Measurements from ENCODE around the gene SLC23A3.

Gene SLC23A3

GRCh38 chr2:219214786-219215185, 45.0 kb upstream of the SLC23A3 start:
- H3K4me1 ChIP-seq (ENCODE audit: insufficient read depth, low read length, severe bottlenecking) = peaks cover 21% of the 10 kb centered on the region
- no peak overlapping the region for H3K4me2 ChIP-seq (ENCODE audit: low read length)
- H3K27me3 ChIP-seq (ENCODE audit: insufficient read depth, low read length) = no peaks in the 10 kb centered on the region
- H3K9me2 ChIP-seq (ENCODE audit: low read depth, low read length) = no peaks in the 10 kb centered on the region
- no peak overlapping the region for H3K27ac ChIP-seq (ENCODE audit: low read depth, low read length, poor library complexity, severe bottlenecking)
- H2AFZ ChIP-seq (ENCODE audit: low read length) = no peak overlapping the region
- no peaks in the 10 kb centered on the region for H3F3A ChIP-seq (ENCODE audit: insufficient read depth, low read length)
- H3K36me3 ChIP-seq (ENCODE audit: insufficient read depth, low read length) = peaks cover 67% of the 10 kb centered on the region
- no peak overlapping the region for H3K9ac ChIP-seq (ENCODE audit: low read length)
- no peak overlapping the region for H3K4me3 ChIP-seq (ENCODE audit: low read depth, low read length, poor library complexity, severe bottlenecking)
- no peak for TF ChIP-seq EZH2 (IDR thresholded peaks at IDR 0.05; ENCODE audit: borderline replicate concordance, low read length)
- TF ChIP-seq, protein P1, sequence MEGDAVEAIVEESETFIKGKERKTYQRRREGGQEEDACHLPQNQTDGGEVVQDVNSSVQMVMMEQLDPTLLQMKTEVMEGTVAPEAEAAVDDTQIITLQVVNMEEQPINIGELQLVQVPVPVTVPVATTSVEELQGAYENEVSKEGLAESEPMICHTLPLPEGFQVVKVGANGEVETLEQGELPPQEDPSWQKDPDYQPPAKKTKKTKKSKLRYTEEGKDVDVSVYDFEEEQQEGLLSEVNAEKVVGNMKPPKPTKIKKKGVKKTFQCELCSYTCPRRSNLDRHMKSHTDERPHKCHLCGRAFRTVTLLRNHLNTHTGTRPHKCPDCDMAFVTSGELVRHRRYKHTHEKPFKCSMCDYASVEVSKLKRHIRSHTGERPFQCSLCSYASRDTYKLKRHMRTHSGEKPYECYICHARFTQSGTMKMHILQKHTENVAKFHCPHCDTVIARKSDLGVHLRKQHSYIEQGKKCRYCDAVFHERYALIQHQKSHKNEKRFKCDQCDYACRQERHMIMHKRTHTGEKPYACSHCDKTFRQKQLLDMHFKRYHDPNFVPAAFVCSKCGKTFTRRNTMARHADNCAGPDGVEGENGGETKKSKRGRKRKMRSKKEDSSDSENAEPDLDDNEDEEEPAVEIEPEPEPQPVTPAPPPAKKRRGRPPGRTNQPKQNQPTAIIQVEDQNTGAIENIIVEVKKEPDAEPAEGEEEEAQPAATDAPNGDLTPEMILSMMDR (IDR thresholded peaks at IDR 0.05; ENCODE audit: low read length) = no peak
- H3K9me3 ChIP-seq (ENCODE audit: low read length) = no peaks in the 10 kb centered on the region
- H4K20me1 ChIP-seq (ENCODE audit: insufficient read depth, low read length) = no peaks in the 10 kb centered on the region
- H3K79me2 ChIP-seq (ENCODE audit: insufficient read depth, low read length) = no peaks in the 10 kb centered on the region

GRCh38 chr2:219214141-219214540, 44.3 kb upstream of the SLC23A3 start:
- H3F3A ChIP-seq (ENCODE audit: insufficient read depth, low read length) = no peaks in the 10 kb centered on the region
- H4K20me1 ChIP-seq (ENCODE audit: insufficient read depth, low read length) = no peaks in the 10 kb centered on the region
- H3K4me2 ChIP-seq (ENCODE audit: low read length) = no peak overlapping the region
- H3K27me3 ChIP-seq (ENCODE audit: insufficient read depth, low read length) = no peaks in the 10 kb centered on the region
- no peak overlapping the region for H3K4me3 ChIP-seq (ENCODE audit: low read depth, low read length, poor library complexity, severe bottlenecking)
- H3K4me1 ChIP-seq (ENCODE audit: insufficient read depth, low read length, severe bottlenecking) = peaks cover 18% of the 10 kb centered on the region
- H3K27ac ChIP-seq (ENCODE audit: low read depth, low read length, poor library complexity, severe bottlenecking) = no peak overlapping the region
- H3K9ac ChIP-seq (ENCODE audit: low read length) = no peak overlapping the region
- H3K79me2 ChIP-seq (ENCODE audit: insufficient read depth, low read length) = no peaks in the 10 kb centered on the region
- no peaks in the 10 kb centered on the region for H3K9me2 ChIP-seq (ENCODE audit: low read depth, low read length)
- H3K36me3 ChIP-seq (ENCODE audit: insufficient read depth, low read length) = peaks cover 68% of the 10 kb centered on the region
- H3K9me3 ChIP-seq (ENCODE audit: low read length) = no peaks in the 10 kb centered on the region
- H2AFZ ChIP-seq (ENCODE audit: low read length) = no peak overlapping the region
- TF ChIP-seq, protein P1 (IDR thresholded peaks at IDR 0.05; ENCODE audit: low read length) = no peak
- TF ChIP-seq EZH2 (IDR thresholded peaks at IDR 0.05; ENCODE audit: borderline replicate concordance, low read length) = no peak

DNA sequence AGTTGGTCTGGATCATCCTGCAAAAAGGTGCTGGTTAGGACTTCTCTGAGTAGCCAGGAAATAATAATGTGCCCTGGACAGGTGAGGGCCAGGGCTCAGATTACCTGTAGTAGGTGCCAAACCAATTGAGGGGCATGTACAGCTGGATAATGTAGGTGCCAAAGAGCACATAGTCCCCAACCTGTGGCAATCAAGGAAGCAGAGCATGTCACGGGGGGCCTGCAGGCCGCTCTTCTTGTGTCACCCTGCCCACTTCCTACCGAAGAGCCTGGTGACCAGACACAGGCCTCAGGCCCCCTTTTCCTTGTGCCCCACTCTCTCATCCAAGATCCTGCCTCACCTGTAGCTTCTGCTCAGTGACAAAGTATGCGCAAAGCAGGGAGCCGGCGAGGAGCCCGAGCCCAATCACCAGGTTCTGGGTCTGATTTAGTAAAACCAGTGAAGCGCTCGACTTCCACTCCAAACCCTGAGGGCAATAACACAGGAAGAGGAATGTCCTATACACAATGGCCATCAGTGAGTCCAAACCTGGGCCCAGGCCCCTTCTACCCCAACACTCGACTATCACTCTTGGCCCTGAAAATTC, 43.8 kb upstream of the SLC23A3 start:
- 0 out of 2 replicates have a peak, but pooled peaks cover under 1% of the 10 kb centered on the region for H3F3A ChIP-seq (ENCODE audit: insufficient read depth, low read length)
- H3K27ac ChIP-seq (ENCODE audit: low read depth, low read length, poor library complexity, severe bottlenecking) = no peak overlapping the region
- no peaks in the 10 kb centered on the region for H3K9me2 ChIP-seq (ENCODE audit: low read depth, low read length)
- no peak overlapping the region for H3K4me2 ChIP-seq (ENCODE audit: low read length)
- no peak overlapping the region for H2AFZ ChIP-seq (ENCODE audit: low read length)
- peaks cover 15% of the 10 kb centered on the region for H3K4me1 ChIP-seq (ENCODE audit: insufficient read depth, low read length, severe bottlenecking)
- H4K20me1 ChIP-seq (ENCODE audit: insufficient read depth, low read length) = no peaks in the 10 kb centered on the region
- H3K9me3 ChIP-seq (ENCODE audit: low read length) = no peaks in the 10 kb centered on the region
- no peak overlapping the region for H3K9ac ChIP-seq (ENCODE audit: low read length)
- H3K79me2 ChIP-seq (ENCODE audit: insufficient read depth, low read length) = no peaks in the 10 kb centered on the region
- H3K27me3 ChIP-seq (ENCODE audit: insufficient read depth, low read length) = no peaks in the 10 kb centered on the region
- TF ChIP-seq, protein P1 (IDR thresholded peaks at IDR 0.05; ENCODE audit: low read length) = no peak
- peaks cover 74% of the 10 kb centered on the region for H3K36me3 ChIP-seq (ENCODE audit: insufficient read depth, low read length)
- H3K4me3 ChIP-seq (ENCODE audit: low read depth, low read length, poor library complexity, severe bottlenecking) = no peak overlapping the region
